HG03175 (cell line): Measurements from ENCODE around the gene KL.
A peak's percentile ranks its signal among the peaks of the same experiment; 100 is the strongest.

ENCODE experiments used
- ATAC-seq: cut with Tn5 transposase; IDR thresholded peaks from one replicate; pipeline ENCODE4 v1.9.1; 2021; ENCODE audit warnings: mild to moderate bottlenecking, moderate library complexity; ENCODE audit not compliant: unreplicated experiment

Gene KL

GRCh38 chr13:33003458-33004019, 12.7 kb upstream of the KL start:
- no peak for ATAC-seq

DNA sequence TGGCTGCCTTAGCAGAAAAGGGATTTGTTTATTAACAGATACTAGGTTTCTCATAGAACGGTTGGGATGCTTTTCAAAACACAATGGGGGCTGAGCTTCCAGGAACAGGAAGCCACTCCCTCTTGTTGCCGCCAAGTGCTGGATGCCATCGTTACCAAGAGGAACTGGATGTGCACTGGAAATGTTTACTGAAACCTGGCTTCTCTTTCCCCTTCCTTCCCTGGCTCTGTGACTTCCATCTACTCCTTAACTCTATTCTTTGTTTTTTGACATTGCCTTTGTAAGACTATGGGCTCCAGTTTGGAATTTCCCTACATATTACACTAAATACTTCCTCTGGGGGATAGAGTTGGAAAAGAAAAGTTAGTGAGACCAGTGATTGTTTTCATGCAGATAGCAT, 11.7 kb upstream of the KL start:
- no peak for ATAC-seq

GRCh38 chr13:33006134-33006533, 10.1 kb upstream of the KL start:
- no peak for ATAC-seq

GRCh38 chr13:33006638-33007037, 9.6 kb upstream of the KL start:
- no peak for ATAC-seq

DNA sequence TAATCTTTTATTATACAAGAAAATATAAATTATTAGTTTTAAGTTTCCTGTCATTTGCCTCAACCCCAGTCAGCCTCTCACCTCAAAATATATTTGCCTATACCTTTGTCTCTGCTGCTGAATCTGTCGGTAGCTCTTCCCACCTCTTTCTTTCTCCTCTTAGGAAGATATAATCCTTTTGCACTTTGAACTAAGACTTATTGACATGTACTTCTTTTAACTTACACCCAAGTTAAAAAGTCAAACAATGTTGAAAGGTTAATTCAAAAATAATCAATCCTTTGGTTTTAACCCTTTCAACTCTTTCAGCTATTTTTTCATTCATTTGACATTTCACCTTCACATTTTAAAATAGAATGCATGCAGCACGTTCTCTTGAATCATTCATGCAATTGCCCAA, 9.0 kb upstream of the KL start:
- no peak for ATAC-seq

GRCh38 chr13:33007950-33008349, 8.3 kb upstream of the KL start:
- ATAC-seq, result no peak

- ATAC-seq, result no peak
These were observed 7.1 kb upstream of the KL start for GRCh38 chr13:33008946-33009722.

- no peak for ATAC-seq
These were observed 4.3 kb upstream of the KL start for GRCh38 chr13:33011828-33012470.

DNA sequence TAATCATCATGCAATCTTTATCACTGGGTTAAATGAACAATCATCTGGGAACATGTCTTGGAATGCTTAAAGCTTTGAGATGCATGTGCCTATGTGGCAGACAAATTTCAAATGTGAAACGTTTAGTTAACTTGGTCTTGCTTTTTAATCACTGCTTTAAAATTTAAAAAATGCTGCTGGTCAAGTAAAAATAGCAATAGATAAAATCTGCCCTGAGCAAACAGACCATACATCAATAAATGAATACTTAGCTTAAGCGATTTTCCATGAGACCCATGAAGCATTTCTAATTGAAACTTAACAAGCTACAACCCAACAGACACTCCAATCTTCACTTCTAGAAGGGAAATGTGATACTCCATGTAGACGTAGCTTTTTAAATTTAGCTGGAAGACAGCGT, 1.9 kb upstream of the KL start:
- no peak for ATAC-seq

DNA sequence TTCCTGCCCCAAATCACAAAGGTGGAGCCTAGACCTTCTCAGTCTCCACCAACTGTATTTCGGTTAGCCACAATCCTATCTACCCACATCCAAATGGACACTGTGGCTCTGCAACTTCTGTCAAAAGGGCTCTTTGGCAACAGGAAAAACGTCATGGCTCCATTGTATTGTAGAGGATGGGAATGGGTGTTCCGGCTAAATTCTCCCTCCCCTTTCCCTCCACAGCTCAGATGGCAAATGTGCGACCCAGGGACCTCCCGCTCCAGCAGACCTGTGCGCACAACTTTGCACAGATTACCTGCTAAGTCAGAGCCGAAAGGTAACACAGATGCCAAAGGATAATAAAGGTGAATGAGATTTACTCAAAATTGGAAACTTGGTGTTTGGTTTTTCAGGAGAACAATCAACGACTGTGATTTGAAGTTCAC, 968 bp upstream of the KL start:
- no peak for ATAC-seq

- ATAC-seq, result peak; percentile 21
These were observed 366 bp upstream of the KL start for GRCh38 chr13:33015791-33016323.

- peak; percentile 68 for ATAC-seq
These were observed 1.2 kb downstream of the KL start for GRCh38 chr13:33017323-33017929.

DNA sequence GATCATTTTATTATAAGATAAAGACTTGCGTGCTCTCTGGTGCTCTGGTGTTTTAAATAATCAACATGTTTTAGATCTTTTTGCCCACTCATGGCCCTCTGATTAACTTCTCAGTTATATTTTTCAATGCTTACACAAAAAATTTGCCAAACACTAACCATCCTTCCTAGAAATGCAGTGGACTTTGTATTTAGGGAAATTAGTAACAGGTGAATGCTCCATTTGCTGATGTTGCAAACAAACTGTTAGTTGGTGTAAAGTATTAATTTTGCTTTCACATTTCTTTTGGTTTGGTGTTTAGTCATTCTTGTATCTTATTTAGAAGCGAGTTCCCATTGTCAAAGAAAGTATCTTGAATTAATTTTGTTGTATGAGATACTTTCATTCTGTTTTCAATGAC, 2.7 kb downstream of the KL start:
- ATAC-seq, result no peak

DNA sequence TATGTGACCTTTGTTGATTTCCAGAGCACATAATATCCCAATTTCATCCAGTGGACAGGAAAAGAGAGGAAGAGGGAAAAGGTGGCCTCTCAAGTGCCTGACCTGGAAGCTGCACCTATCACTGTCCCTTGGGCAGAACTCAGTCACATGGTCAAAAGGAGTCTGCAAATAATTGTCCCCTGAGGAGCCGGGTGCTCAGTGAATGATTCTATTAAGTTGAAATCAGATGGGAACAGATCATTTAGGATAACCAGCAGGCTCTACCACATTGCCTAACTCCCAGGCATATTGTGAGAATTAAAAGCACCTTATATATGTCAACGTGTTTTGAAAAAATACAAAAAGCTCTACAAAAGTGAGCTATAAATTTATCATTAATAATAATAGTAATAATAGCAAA, 6.8 kb downstream of the KL start:
- no peak for ATAC-seq

DNA sequence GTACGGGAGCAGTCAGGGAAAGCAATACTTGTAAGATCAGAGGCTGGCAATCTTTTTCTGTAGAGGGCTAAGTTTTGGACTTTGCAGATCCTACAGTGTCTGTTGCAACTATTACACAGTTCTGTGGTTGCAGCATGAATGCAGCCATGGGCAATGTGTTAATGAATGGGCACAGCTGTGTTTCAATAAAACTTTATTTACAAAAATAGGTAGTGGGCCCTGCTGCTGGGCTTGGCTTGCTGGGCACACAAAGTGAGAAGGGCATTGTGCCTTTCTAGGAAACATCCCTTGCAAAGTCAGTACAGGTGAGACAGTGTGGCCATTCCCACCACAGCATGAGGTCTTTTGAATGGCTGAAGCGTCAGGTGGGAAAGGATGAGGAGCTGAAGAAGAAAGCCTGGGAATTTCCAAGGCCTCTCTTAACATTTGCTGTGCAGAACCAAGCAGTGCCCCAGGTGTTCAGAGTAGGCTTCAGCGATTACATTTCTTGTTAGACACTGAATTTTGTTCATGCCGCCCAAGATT, 9.1 kb downstream of the KL start:
- ATAC-seq, result no peak

DNA sequence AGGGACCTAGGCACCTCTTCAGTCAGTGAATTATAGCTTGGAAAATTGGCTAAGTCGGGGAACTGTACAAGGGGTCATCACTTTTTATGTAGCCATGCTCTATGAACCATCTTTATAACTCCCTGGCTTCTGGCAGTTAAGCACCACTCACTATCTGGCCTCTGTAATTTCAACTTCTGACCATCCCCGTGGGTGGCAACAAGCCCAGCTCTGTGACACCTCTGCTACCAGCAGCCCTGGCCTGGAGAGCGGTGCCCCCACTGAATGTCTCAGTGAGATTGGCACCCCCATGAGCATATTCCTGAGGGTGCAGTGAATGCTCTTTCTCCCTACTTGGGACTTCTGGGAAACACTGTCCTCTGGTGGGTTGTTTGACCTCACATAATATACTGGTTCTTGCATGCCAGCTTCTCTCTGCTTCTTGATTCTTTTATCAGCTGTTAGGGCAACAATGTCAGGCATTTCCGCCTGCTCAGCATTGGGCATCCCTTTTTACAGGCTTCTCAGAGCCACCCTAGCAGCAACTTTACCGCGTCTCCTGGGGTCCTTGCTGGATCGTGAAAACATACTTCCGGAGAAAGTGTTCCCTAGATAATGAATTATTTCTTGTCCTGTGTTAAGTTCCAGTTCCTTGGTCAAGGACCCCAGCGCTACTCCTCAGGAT, 10.4 kb downstream of the KL start:
- ATAC-seq, result no peak

GRCh38 chr13:33028620-33029019, 12.4 kb downstream of the KL start:
- ATAC-seq, result no peak

DNA sequence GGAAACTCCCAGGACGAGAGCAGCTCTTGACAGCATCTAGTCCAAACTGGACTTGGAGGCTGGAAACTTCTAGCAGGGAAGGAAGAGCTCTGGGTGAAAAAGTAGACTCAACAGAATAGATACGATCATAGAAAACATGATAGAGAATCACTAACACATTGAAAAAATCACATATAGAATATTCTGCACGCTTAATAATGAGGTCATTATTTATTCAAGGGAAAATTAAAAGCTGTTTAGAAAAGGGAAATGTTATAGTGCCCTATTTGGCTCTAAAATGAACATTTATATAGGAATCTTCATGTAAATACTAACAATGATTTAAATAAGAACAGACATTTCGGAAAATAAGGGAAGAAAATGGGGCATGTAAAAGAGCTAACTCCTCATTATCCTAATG, 15.1 kb downstream of the KL start:
- ATAC-seq, result no peak

DNA sequence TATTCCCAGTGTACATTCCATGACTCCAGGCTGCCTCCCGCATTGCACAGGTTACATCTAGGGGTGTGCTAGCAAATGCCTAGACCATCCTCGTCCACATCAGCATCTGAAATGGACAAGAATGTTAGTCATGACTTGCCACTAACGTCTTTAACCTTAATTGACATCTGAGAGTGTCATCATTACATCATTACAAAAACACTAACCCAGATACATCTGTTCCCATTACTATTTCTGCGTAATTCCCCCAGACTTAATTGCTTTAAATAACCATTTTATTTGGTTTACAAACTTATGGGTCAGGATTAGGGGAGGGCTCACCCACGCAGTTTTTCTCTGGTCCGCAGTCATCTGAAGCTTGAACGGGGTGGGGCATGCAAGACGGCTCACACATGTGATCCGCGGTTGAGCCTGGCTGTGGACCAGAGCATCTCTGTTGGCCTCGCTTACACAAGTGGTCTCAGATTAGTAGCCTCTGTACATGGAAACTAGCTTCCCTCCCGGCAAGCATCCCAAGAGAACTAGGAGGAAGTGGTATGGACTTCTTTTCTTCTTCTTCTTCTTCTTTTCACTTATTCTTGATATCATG, 15.9 kb downstream of the KL start:
- ATAC-seq, result no peak

DNA sequence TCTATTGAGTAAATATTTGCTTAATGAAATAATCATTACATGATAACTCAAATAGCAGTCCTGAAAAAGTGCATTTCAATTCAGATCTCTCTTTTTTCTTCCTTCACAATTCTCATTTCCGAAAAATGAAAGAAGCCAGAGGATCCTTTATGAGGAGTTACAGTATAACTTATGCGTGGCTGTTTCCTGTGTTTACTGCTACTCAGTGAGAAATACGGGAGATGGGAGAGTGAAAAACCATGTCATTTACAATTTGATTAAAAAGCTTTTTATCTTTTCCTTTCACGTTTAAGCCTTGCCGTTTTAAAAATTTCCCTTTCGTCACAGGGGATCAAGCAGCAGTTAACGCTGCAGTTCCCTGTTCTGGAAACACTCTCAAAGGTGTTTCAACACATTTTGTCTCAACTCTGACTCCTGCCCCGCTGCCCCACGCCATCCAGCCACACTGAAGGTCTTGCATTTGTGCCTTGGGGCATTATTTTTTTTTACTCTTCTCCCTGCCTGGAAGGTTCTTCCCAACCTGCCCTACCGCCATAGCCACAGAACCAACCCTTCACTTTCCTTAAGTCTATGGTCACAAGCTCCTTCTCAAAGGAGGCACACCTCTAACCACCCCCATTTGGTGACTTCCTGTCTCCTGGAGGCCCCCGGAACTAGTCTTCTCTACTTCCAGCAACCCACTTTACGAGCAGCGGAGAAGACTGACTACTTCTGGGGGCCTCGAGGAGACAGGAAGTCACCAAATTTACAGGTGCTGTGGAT, 17.0 kb downstream of the KL start:
- peak; percentile 89 for ATAC-seq
